H1 (cell line): Measurements from ENCODE around the gene FGF4. TPM values are rescaled to one million over a fixed set of nuclear protein-coding genes. Genes with fewer than 3 reads are reported as not detected.

Experiments
- CTCF ChIA-PET: fragments of 300-600 bp; sonication (Branson Sonifier 250); formaldehyde crosslinking; loops from one replicate; lab custom pipeline; 2021; ENCODE audit not compliant: partially characterized antibody; lab: Charles Lee
- POLR2A ChIA-PET: fragments of 300-600 bp; sonication (Branson Sonifier 250); formaldehyde crosslinking; loops from one replicate; lab custom pipeline; 2021; ENCODE audit warnings: inconsistent platforms; ENCODE audit not compliant: partially characterized antibody; lab: Charles Lee
- DNase-seq, 2 experiments: peaks; one replicate each; pipeline versions ENCODE4 v3.0.0 to v3.0.0-alpha.2; 2010 to 2022; ENCODE audit warnings: low spot score in 2 of 2, low read depth in 1 of 2, mixed read lengths in 1 of 2
- FAIRE-seq: peaks from 2 replicates; lab custom pipeline; 2011; peaks lifted over from hg19 to GRCh38; lab: Jason Lieb, UNC
- H2AFZ ChIP-seq: 2 replicates; pipeline ENCODE4 v1.8.1; 2012; ENCODE audit warnings: low read length, inconsistent platforms
- H2AK5ac ChIP-seq: 2 replicates; pipeline ENCODE4 v1.6.1; 2013; ENCODE audit warnings: low read depth, low read length
- H2BK120ac ChIP-seq: replicated peaks from 2 replicates; pipeline ENCODE3; 2013; ENCODE audit warnings: low read depth, low read length, inconsistent platforms
- H2BK12ac ChIP-seq: 2 replicates; pipeline ENCODE4 v1.6.1; 2013; ENCODE audit warnings: low read depth, low read length
- H2BK15ac ChIP-seq: 2 replicates; pipeline ENCODE4 v1.6.1; 2013; ENCODE audit warnings: low read length
- H2BK20ac ChIP-seq: 2 replicates; pipeline ENCODE4 v1.6.1; 2013; ENCODE audit warnings: low read length
- H2BK5ac ChIP-seq: 2 replicates; pipeline ENCODE4 v1.6.1; 2013; ENCODE audit warnings: low read depth, low read length
- H3K14ac ChIP-seq: 2 replicates; pipeline ENCODE4 v1.6.1; 2013; ENCODE audit warnings: inconsistent platforms; ENCODE audit not compliant: insufficient read length
- H3K18ac ChIP-seq: 2 replicates; pipeline ENCODE4 v1.6.1; 2013; ENCODE audit warnings: low read length; ENCODE audit errors: extremely low read depth
- H3K23ac ChIP-seq: 2 replicates; pipeline ENCODE4 v1.6.1; 2013; ENCODE audit warnings: inconsistent platforms; ENCODE audit not compliant: insufficient read length
- H3K23me2 ChIP-seq: 2 replicates; pipeline ENCODE4 v1.6.1; 2013; ENCODE audit warnings: low read depth, low read length
- H3K27ac ChIP-seq: 2 replicates; pipeline ENCODE4 v1.6.1; 2011; ENCODE audit warnings: low read depth, low read length, inconsistent platforms
- H3K27me3 ChIP-seq, 4 experiments: replicated peaks in 1 of 4; 1 replicate in 1 of 4; 2 replicates in 3 of 4; pipeline versions ENCODE4 v1.6.1 to v1.8.1; 2011 to 2013; ENCODE audit warnings: low read length in 3 of 4, mild to moderate bottlenecking in 3 of 4, inconsistent platforms in 2 of 4, mixed read lengths in 2 of 4, moderate library complexity in 1 of 4; ENCODE audit not compliant: control insufficient read depth in 3 of 4, insufficient read depth in 3 of 4; ENCODE audit errors: extremely low read depth in 1 of 4
- H3K36me3 ChIP-seq, 4 experiments: 2 replicates each; pipeline versions ENCODE4 v1.6.1 to v1.8.1; 2011 to 2013; ENCODE audit warnings: mild to moderate bottlenecking in 4 of 4, low read length in 3 of 4, moderate library complexity in 2 of 4, control low read depth in 1 of 4, inconsistent platforms in 1 of 4; ENCODE audit not compliant: insufficient read depth in 4 of 4, control insufficient read depth in 2 of 4
- H3K4ac ChIP-seq: replicated peaks from 2 replicates; pipeline ENCODE3; 2013; ENCODE audit warnings: low read length, low read depth, mixed read lengths, inconsistent platforms; ENCODE audit not compliant: insufficient read length
- H3K4me1 ChIP-seq, 4 experiments: replicated peaks in 1 of 4; 1 replicate in 1 of 4; 2 replicates in 3 of 4; pipeline versions ENCODE4 v1.6.1 to v1.8.1; 2011 to 2013; ENCODE audit warnings: low read length in 3 of 4, inconsistent platforms in 2 of 4, mixed read lengths in 1 of 4; ENCODE audit not compliant: insufficient read depth in 4 of 4, control insufficient read depth in 3 of 4
- H3K4me2 ChIP-seq, 2 experiments: 2 replicates each; pipeline versions ENCODE4 v1.6.1 to v1.8.1; 2011 to 2013; ENCODE audit warnings: low read depth in 2 of 2, low read length in 2 of 2, control low read depth in 1 of 2, inconsistent platforms in 1 of 2, mild to moderate bottlenecking in 1 of 2; ENCODE audit not compliant: insufficient read depth in 1 of 2
- H3K4me3 ChIP-seq, 4 experiments: fragments of 200-600, 300-600 bp in 1 of 4; sonication (generic), shearing (Covaris generic), sonication (Bioruptor Twin) in 1 of 4; 2 replicates each; pipeline versions ENCODE4 v1.5.1 to v1.8.1; 2011 to 2016; ENCODE audit warnings: low read length in 4 of 4, low read depth in 3 of 4, control low read depth in 2 of 4, inconsistent platforms in 2 of 4, mild to moderate bottlenecking in 2 of 4, mixed read lengths in 1 of 4, moderate library complexity in 1 of 4; ENCODE audit not compliant: insufficient read depth in 2 of 4; ENCODE audit errors: extremely low read depth in 1 of 4
- H3K56ac ChIP-seq: replicated peaks from 2 replicates; pipeline ENCODE3; 2013; ENCODE audit warnings: low read depth, mild to moderate bottlenecking, mixed read lengths, low read length, inconsistent platforms; ENCODE audit not compliant: insufficient read length
- H3K79me1 ChIP-seq: 2 replicates; pipeline ENCODE4 v1.6.1; 2013; ENCODE audit warnings: low read depth, low read length, control low read depth
- H3K79me2 ChIP-seq, 2 experiments: 2 replicates each; pipeline versions ENCODE4 v1.6.1 to v1.8.1; 2012 to 2013; ENCODE audit warnings: low read length in 2 of 2, mild to moderate bottlenecking in 2 of 2, inconsistent platforms in 1 of 2; ENCODE audit not compliant: insufficient read depth in 2 of 2, control insufficient read depth in 1 of 2
- H3K9ac ChIP-seq, 4 experiments: replicated peaks in 1 of 4; 1 replicate in 1 of 4; 2 replicates in 3 of 4; pipeline versions ENCODE4 v1.6.1 to v1.8.1; 2011 to 2013; ENCODE audit warnings: low read depth in 3 of 4, low read length in 3 of 4, control low read depth in 2 of 4, mild to moderate bottlenecking in 2 of 4, moderate library complexity in 2 of 4, inconsistent platforms in 1 of 4; ENCODE audit errors: extremely low read depth in 1 of 4
- H3K9me3 ChIP-seq, 2 experiments: 2 replicates each; pipeline versions ENCODE4 v1.6.1 to v1.8.1; 2012 to 2013; ENCODE audit warnings: mild to moderate bottlenecking in 2 of 2, moderate library complexity in 2 of 2, control low read depth in 1 of 2, inconsistent platforms in 1 of 2, low read depth in 1 of 2, low read length in 1 of 2, mixed read lengths in 1 of 2; ENCODE audit not compliant: insufficient read depth in 2 of 2
- H4K20me1 ChIP-seq, 2 experiments: replicated peaks in 1 of 2; 2 replicates each; pipeline versions ENCODE3 to v1.8.1; 2011 to 2013; ENCODE audit warnings: inconsistent platforms in 2 of 2, low read length in 2 of 2, mild to moderate bottlenecking in 1 of 2; ENCODE audit not compliant: insufficient read depth in 2 of 2, control insufficient read depth in 1 of 2
- H4K5ac ChIP-seq: 2 replicates; pipeline ENCODE4 v1.6.1; 2013; ENCODE audit warnings: low read length, low read depth, mixed read lengths, inconsistent platforms; ENCODE audit not compliant: insufficient read length
- H4K8ac ChIP-seq: 2 replicates; pipeline ENCODE4 v1.8.0; 2013; ENCODE audit warnings: mild to moderate bottlenecking, moderate library complexity, low read length, inconsistent platforms; ENCODE audit not compliant: insufficient read depth; ENCODE audit errors: extremely low read depth
- H4K91ac ChIP-seq: replicated peaks from 2 replicates; pipeline ENCODE3; 2013; ENCODE audit warnings: low read length, mixed read lengths, inconsistent platforms; ENCODE audit not compliant: insufficient read length
- CTCF ChIP-seq, 3 experiments: IDR thresholded peaks; 1 replicate in 2 of 3; 2 replicates in 1 of 3; pipeline versions ENCODE4 v1.5.1 to v1.6.1; 2011; ENCODE audit warnings: low read length in 3 of 3, mild to moderate bottlenecking in 3 of 3, inconsistent platforms in 2 of 3, low read depth in 1 of 3, moderate library complexity in 1 of 3; ENCODE audit not compliant: insufficient read depth in 1 of 3; ENCODE audit errors: control extremely low read depth in 1 of 3
- PHF8 ChIP-seq: fragments of 200-600 bp; sonication (generic); conservative IDR thresholded peaks from 2 replicates; pipeline ENCODE4 v1.7.1; 2012; ENCODE audit warnings: low read depth, mild to moderate bottlenecking, inconsistent platforms, low read length, moderate library complexity
- SAP30 ChIP-seq: fragments of 300-600 bp; sonication (generic); IDR thresholded peaks from 2 replicates; pipeline ENCODE4 v1.7.1; 2012; ENCODE audit warnings: low read length, moderate library complexity, mild to moderate bottlenecking, inconsistent platforms; ENCODE audit not compliant: insufficient read depth, insufficient replicate concordance
- SIN3A ChIP-seq, 2 experiments: IDR thresholded peaks in 1 of 2; conservative IDR thresholded peaks in 1 of 2; 2 replicates each; pipeline ENCODE4 v1.6.1; 2011 to 2012; ENCODE audit warnings: low read length in 2 of 2, improper control_type of control experiment in 1 of 2, low read depth in 1 of 2, mild to moderate bottlenecking in 1 of 2
- SIRT6 ChIP-seq: IDR thresholded peaks from one replicate; pipeline ENCODE4 v1.7.1; 2012; ENCODE audit warnings: low read length, inconsistent platforms
- SRF ChIP-seq: IDR thresholded peaks from 2 replicates; pipeline ENCODE4 v1.6.1; 2011; ENCODE audit warnings: mild to moderate bottlenecking, low read depth, low read length, moderate library complexity
- WGBS, 2 experiments: shearing (Covaris generic) in 1 of 2; methylation state at CpG; one replicate each; pipeline versions ENCODE4 v1.1.6 to v1.1.7; 2013 to 2015; ENCODE audit warnings: low lambda C conversion rate in 2 of 2, mixed read lengths in 2 of 2, inconsistent platforms in 1 of 2, low coverage in 1 of 2, missing lambda C conversion rate in 1 of 2; ENCODE audit not compliant: insufficient replicate concordance in 2 of 2, insufficient coverage in 1 of 2, insufficient read length in 1 of 2; ENCODE audit errors: extremely low coverage in 1 of 2, missing lambda C conversion rate in 1 of 2; 5-methylcytosine and 5-hydroxymethylcytosine counted together
- polyA plus RNA-seq, 7 experiments: library from polyadenylated mRNA; depleted of rRNA in 3 of 7; stranded (reverse) in 5 of 7; unstranded in 2 of 7; fragments of >200 nt in 5 of 7; fragments of 200-250 nt in 2 of 7; gene quantifications; 1 replicate in 5 of 7; 2 replicates in 1 of 7; 4 replicates in 1 of 7; pipeline versions ENCODE4 v1.2.1 to v1.2.3, GENCODE V29; 2011 to 2013; ENCODE audit warnings: missing spikeins in 2 of 7, mixed read lengths in 2 of 7
- total RNA-seq: library from RNA; stranded (reverse); fragmentation: NEBNext Ultra II Directional; extraction: Animal tissue kit (Norgen Biotek cat#: 25700); gene quantifications from 2 replicates; pipeline ENCODE4 v1.2.1, GENCODE V29; 2021
- TF ChIP-seq, protein P1 (sequence below): IDR thresholded peaks from 2 replicates; pipeline ENCODE4 v1.6.1; 2012; ENCODE audit warnings: inconsistent platforms
- TF ChIP-seq, protein P2 (sequence below): IDR thresholded peaks from 2 replicates; pipeline ENCODE4 v1.6.1; 2012; ENCODE audit warnings: low read length, inconsistent platforms

Gene FGF4
- total and polyA plus RNA-seq, 2 of the 8 experiments (the other 6 are each of a cell fraction or from before 2014, with no cell fraction given): 0.57 to 2.0 TPM

DNA sequence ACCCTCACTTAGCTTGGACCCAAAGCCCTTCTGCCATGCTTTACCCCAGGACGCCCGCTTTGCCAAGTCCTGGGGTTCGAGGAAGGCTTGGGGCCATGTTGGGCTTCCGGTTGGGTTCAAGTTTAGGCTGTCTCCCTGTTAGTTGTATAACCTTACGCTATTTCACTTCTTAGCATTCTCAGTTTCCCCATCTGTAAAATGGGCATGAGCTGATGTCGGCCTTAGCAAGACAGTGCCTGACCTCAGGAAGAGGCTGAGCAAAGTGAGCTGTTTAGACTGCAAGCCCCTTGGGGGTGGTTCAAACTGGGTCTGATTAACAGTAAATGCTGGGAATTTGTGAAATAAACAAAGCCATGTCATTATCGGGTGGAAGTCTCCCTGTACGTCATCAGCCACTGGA is 3.2 kb upstream of the FGF4 start:
- no peak overlapping the region for H3K14ac ChIP-seq
- CTCF ChIA-PET: interaction anchor here (0.6 to 4.3 kb wide), 16 partner anchors 9 to 213 kb away, joined by 3 to 17 read pairs (median 4); no protein-coding TSS in a partner anchor
- H2BK15ac ChIP-seq: no peak overlapping the region
- FAIRE-seq (no peak), DNase-seq (no peak)
- no peak overlapping the region for H2AK5ac ChIP-seq
- H2BK12ac ChIP-seq: no peak overlapping the region
- H3K9ac ChIP-seq: no peak overlapping the region
- H4K91ac ChIP-seq: no peak overlapping the region
- no peak overlapping the region for H2AFZ ChIP-seq
- H3K23ac ChIP-seq: no peak overlapping the region
- H2BK20ac ChIP-seq: no peak overlapping the region
- H4K5ac ChIP-seq: no peak overlapping the region
- peaks cover 18% of the 10 kb centered on the region; the same call in 1 of the 2 replicates for H3K23me2 ChIP-seq
- POLR2A ChIA-PET: interaction anchor here (0.7 kb wide), 1 partner anchor 8 kb away, joined by 3 read pairs; no protein-coding TSS in a partner anchor
- H3K79me2 ChIP-seq: no peaks in the 10 kb centered on the region
- H2BK120ac ChIP-seq: no peak overlapping the region
- H3K27me3 ChIP-seq: peaks cover 18 to 40% (median 38%) of the 10 kb centered on the region in 4 experiments
- H3K27ac ChIP-seq: no peak overlapping the region
- no peak overlapping the region for H3K4ac ChIP-seq
- H2BK5ac ChIP-seq: no peak overlapping the region
- H4K8ac ChIP-seq: no peak overlapping the region
- WGBS, 2 experiments: 96% methylated on average over 8 of the region's 8 CpGs; no CpG with 5 or more reads in 1 of the 2 experiments
- no peaks in the 10 kb centered on the region for H3K9me3 ChIP-seq
- no peak overlapping the region for H3K56ac ChIP-seq
- H4K20me1 ChIP-seq: peaks cover 0 to 2% of the 10 kb centered on the region in 2 experiments
- H3K18ac ChIP-seq: no peak overlapping the region
- no peaks in the 10 kb centered on the region for H3K79me1 ChIP-seq
- no peak overlapping the region for H3K4me3 ChIP-seq
- peaks cover 0 to 8% (median 0%) of the 10 kb centered on the region in 4 experiments; a peak in 1 of 8 replicates for H3K36me3 ChIP-seq
- no peak overlapping the region for H3K4me2 ChIP-seq
- peaks cover 0 to 20% (median 16%) of the 10 kb centered on the region in 4 experiments; a peak in 6 of 7 replicates for H3K4me1 ChIP-seq
- TF ChIP-seq SAP30 (no peak), SIRT6 (no peak), CTCF (IDR thresholded peaks at IDR 0.05; ENCODE audit: control extremely low read depth in 1 of 3, insufficient read depth in 1 of 3, low read depth in 1 of 3, low read length in 3 of 3) (no peak), SRF (no peak), SIN3A (conservative IDR thresholded peaks at IDR 0.05 in 1 of 2, IDR thresholded peaks at IDR 0.05 in 1 of 2; ENCODE audit: low read depth in 1 of 2, low read length in 2 of 2) (no peak), PHF8 (no peak)
- TF ChIP-seq, protein P1, sequence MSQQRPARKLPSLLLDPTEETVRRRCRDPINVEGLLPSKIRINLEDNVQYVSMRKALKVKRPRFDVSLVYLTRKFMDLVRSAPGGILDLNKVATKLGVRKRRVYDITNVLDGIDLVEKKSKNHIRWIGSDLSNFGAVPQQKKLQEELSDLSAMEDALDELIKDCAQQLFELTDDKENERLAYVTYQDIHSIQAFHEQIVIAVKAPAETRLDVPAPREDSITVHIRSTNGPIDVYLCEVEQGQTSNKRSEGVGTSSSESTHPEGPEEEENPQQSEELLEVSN: no peak
- TF ChIP-seq, protein P2, sequence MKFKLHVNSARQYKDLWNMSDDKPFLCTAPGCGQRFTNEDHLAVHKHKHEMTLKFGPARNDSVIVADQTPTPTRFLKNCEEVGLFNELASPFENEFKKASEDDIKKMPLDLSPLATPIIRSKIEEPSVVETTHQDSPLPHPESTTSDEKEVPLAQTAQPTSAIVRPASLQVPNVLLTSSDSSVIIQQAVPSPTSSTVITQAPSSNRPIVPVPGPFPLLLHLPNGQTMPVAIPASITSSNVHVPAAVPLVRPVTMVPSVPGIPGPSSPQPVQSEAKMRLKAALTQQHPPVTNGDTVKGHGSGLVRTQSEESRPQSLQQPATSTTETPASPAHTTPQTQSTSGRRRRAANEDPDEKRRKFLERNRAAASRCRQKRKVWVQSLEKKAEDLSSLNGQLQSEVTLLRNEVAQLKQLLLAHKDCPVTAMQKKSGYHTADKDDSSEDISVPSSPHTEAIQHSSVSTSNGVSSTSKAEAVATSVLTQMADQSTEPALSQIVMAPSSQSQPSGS: no peak
